Brain microvascular endothelial cell (primary cell): ENCODE results near the gene CAMK2D.

ENCODE experiments used
- DNase-seq: peaks from one replicate; pipeline ENCODE4 v3.0.0-alpha.2; 2020
- H3K27ac ChIP-seq: fragments of 250-450 bp; sonication (Bioruptor Pico); 2 replicates; pipeline ENCODE4 v1.5.1; 2020; ENCODE audit warnings: mild to moderate bottlenecking, moderate library complexity
- H3K27me3 ChIP-seq: fragments of 250-450 bp; sonication (Bioruptor Pico); replicated peaks from 2 replicates; pipeline ENCODE4 v1.5.1; 2020; ENCODE audit warnings: mild to moderate bottlenecking
- H3K36me3 ChIP-seq: fragments of 250-450 bp; sonication (Bioruptor Pico); replicated peaks from 2 replicates; pipeline ENCODE4 v1.5.1; 2020; ENCODE audit warnings: mild to moderate bottlenecking
- H3K4me3 ChIP-seq: 2 replicates; pipeline ENCODE4 v1.5.1; 2011; ENCODE audit warnings: low read depth, mild to moderate bottlenecking, control low read depth, low read length, moderate library complexity
- CTCF ChIP-seq: IDR thresholded peaks from 2 replicates; pipeline ENCODE4 v1.5.1; 2011; ENCODE audit warnings: low read depth, mild to moderate bottlenecking, moderate library complexity, low read length, control low read depth, inconsistent platforms; ENCODE audit errors: missing control alignments
- in situ Hi-C: cut with HindIII; loops from 2 replicates; pipeline ENCODE4 v1.10.0; 2017; ENCODE audit warnings: low sequenced_read_pairs, low pct_ligation_motif_present

CAMK2D gene

GRCh38 chr4:113659127-113659526, 102.4 kb downstream of the CAMK2D start:
- no peak overlapping the region for H3K27ac ChIP-seq
- TF ChIP-seq CTCF, result no peak
- no peak for DNase-seq
- no peak overlapping the region for H3K4me3 ChIP-seq
- in situ Hi-C loops, result no loop called here
- H3K36me3 ChIP-seq, result no peaks in the 10 kb centered on the region
- H3K27me3 ChIP-seq, result no peaks in the 10 kb centered on the region

DNA sequence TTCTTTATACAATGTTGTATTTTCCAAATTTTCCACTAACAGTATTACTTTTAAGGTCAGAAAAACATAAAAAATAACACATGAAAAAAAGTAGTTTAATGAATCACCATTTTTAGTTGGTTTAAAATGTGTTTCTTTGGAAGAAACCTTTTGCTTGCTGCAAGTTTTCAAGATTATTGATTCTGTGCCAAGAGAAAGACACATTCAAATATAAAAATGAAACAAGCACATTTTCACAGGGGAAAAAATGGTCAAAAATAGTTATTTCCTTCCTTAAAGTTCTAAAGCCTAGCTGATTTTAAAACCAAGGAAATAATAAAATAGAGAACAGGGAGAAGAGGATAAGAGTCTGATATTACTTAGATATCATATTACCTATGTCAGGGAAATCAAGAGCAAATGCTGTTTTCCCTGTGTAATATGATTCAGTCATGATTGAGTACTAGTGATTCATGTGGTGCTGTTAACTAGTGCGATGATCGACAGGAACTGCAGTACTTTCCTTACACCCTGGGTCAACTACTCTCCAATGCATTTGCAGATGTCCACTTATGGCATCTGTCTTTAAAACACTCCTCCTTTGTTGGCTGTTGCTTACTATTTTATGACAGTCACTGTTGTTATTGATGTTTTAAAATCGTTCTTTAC, 103.8 kb downstream of the CAMK2D start:
- Histone ChIP-seq H3K27ac (no peak overlapping the region), H3K27me3 (no peaks in the 10 kb centered on the region), H3K36me3 (no peaks in the 10 kb centered on the region), H3K4me3 (no peak overlapping the region)
- in situ Hi-C loops, result no loop called here
- DNase-seq, result no peak
- TF ChIP-seq CTCF, result no peak

DNA sequence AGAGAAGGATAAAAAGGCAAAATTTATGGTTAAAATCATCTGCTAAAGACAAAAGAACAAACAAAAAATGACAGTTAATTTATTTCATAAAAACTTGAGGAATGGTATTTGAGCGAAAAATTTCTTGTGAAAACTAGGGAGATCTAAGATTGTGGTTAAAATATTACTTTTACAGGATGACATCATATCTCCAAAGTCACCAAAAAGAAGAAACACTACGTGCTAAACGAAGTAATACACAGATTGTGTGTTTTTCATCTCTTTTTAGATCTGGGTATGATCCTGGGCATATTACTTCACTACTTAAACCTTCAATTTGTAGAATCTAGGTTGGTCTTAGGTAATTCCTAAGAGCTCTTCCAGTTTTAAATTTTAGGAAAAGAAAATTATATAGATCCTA, 107.7 kb downstream of the CAMK2D start:
- no peak overlapping the region for H3K27ac ChIP-seq
- H3K27me3 ChIP-seq, result no peaks in the 10 kb centered on the region
- TF ChIP-seq CTCF, result no peak
- in situ Hi-C loops, result no loop called here
- no peaks in the 10 kb centered on the region for H3K36me3 ChIP-seq
- H3K4me3 ChIP-seq, result no peak overlapping the region
- no peak for DNase-seq

- H3K4me3 ChIP-seq, result no peak overlapping the region
- no peak overlapping the region for H3K27ac ChIP-seq
- TF ChIP-seq CTCF, result no peak
- no peaks in the 10 kb centered on the region for H3K36me3 ChIP-seq
- in situ Hi-C loops, result no loop called here
- no peaks in the 10 kb centered on the region for H3K27me3 ChIP-seq
- no peak for DNase-seq
Measured at GRCh38 chr4:113646442-113646822, 115.1 kb downstream of the CAMK2D start.

GRCh38 chr4:113645771-113646441, 115.6 kb downstream of the CAMK2D start:
- in situ Hi-C loops, result no loop called here
- Histone ChIP-seq H3K27me3 (no peaks in the 10 kb centered on the region), H3K27ac (no peak overlapping the region), H3K4me3 (no peak overlapping the region), H3K36me3 (no peaks in the 10 kb centered on the region)
- DNase-seq, result peak; percentile 48
- no peak for TF ChIP-seq CTCF

- in situ Hi-C loops, result no loop called here
- no peak for DNase-seq
- no peak for TF ChIP-seq CTCF
- H3K27me3 ChIP-seq, result no peaks in the 10 kb centered on the region
- H3K27ac ChIP-seq, result no peak overlapping the region
- H3K4me3 ChIP-seq, result no peak overlapping the region
- no peaks in the 10 kb centered on the region for H3K36me3 ChIP-seq
Measured at GRCh38 chr4:113645288-113645687, 116.2 kb downstream of the CAMK2D start.
